Activated CD4-positive, alpha-beta T cell treated with anti-CD3 and anti-CD28 coated beads for 24 hours (primary cell): ENCODE measurements around the gene TNS1.
A peak's percentile ranks its signal among the peaks of the same experiment; 100 is the strongest.

ENCODE experiments used
- DNase-seq, 2 donors: peaks; one replicate each; pipeline ENCODE4 v3.0.0-alpha.2; 2020; ENCODE audit warnings: low read depth in 2 of 2

The TNS1 gene

GRCh38 chr2:217899231-217900009, 103.4 kb downstream of the TNS1 start:
- DNase-seq, result no peak

- no peak for DNase-seq
Observed at GRCh38 chr2:217897816-217898806, 104.7 kb downstream of the TNS1 start.

- DNase-seq, result no peak
Observed at GRCh38 chr2:217897091-217897715, 105.6 kb downstream of the TNS1 start.

- DNase-seq, result no peak
Observed at GRCh38 chr2:217895070-217895635, 107.6 kb downstream of the TNS1 start.

- DNase-seq, result no peak
Observed at GRCh38 chr2:217893440-217893839, 109.4 kb downstream of the TNS1 start.

- DNase-seq, result no peak
Observed at GRCh38 chr2:217892560-217892959, 110.2 kb downstream of the TNS1 start.

GRCh38 chr2:217890445-217890844, 112.3 kb downstream of the TNS1 start:
- no peak for DNase-seq

- DNase-seq, result no peak
Observed at GRCh38 chr2:217889656-217890055, 113.1 kb downstream of the TNS1 start.

GRCh38 chr2:217887841-217888701, 114.7 kb downstream of the TNS1 start:
- DNase-seq, result no peak

- peak; percentile 40 to 63 for DNase-seq
Observed at GRCh38 chr2:217886720-217887309, 116.0 kb downstream of the TNS1 start.

- no peak for DNase-seq
Observed at GRCh38 chr2:217886091-217886490, 116.7 kb downstream of the TNS1 start.

- DNase-seq, result no peak
Observed at GRCh38 chr2:217884985-217885384, 117.8 kb downstream of the TNS1 start.

- no peak for DNase-seq
Observed at GRCh38 chr2:217880891-217881290, 121.9 kb downstream of the TNS1 start.

GRCh38 chr2:217880287-217880889, 122.4 kb downstream of the TNS1 start:
- no peak for DNase-seq

GRCh38 chr2:217878915-217879590, 123.7 kb downstream of the TNS1 start:
- no peak for DNase-seq

GRCh38 chr2:217877866-217878265, 124.9 kb downstream of the TNS1 start:
- no peak for DNase-seq

GRCh38 chr2:217876253-217876570, 126.6 kb downstream of the TNS1 start:
- DNase-seq, result no peak

GRCh38 chr2:217875556-217876252, 127.1 kb downstream of the TNS1 start:
- no peak for DNase-seq

GRCh38 chr2:217875138-217875537, 127.7 kb downstream of the TNS1 start:
- no peak for DNase-seq
